ENCODE data around the gene ITPRID2.
"Not testable (repeated sequence)": the region's sequence is repeated elsewhere in the genome, so short reads cannot be mapped to it uniquely, and the experiment has no call there.

DNA sequence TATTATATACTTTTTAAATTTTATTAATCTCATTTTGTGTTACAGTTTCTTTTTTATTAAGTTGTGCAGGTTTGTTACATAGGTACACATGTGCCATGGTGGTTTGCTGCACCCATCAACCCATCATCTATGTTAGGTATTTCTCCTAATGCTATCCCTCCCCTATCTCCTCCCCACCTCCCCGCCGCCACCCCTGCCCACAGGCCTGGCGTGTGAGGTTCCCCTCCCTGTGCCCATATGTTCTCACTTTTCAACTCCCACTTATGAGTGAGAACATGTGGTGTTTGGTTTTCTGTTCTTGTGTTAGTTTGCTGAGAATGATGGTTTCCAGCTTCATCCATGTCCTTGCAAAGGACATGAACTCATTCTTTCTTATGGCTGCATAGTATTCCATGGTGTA is 64.3 kb downstream of the ITPRID2 start:
- TF ChIP-seq POLR2A (IDR thresholded peaks at IDR 0.05) = not testable (repeated sequence)
- TF ChIP-seq, protein P1, sequence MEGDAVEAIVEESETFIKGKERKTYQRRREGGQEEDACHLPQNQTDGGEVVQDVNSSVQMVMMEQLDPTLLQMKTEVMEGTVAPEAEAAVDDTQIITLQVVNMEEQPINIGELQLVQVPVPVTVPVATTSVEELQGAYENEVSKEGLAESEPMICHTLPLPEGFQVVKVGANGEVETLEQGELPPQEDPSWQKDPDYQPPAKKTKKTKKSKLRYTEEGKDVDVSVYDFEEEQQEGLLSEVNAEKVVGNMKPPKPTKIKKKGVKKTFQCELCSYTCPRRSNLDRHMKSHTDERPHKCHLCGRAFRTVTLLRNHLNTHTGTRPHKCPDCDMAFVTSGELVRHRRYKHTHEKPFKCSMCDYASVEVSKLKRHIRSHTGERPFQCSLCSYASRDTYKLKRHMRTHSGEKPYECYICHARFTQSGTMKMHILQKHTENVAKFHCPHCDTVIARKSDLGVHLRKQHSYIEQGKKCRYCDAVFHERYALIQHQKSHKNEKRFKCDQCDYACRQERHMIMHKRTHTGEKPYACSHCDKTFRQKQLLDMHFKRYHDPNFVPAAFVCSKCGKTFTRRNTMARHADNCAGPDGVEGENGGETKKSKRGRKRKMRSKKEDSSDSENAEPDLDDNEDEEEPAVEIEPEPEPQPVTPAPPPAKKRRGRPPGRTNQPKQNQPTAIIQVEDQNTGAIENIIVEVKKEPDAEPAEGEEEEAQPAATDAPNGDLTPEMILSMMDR (IDR thresholded peaks at IDR 0.05) = not testable (repeated sequence)

Measured in testis (tissue), 2 donors.